Osteoblast (primary cell): ENCODE results near the gene CDC7. TPM values are rescaled to one million over a fixed set of nuclear protein-coding genes. Genes with fewer than 3 reads are reported as not detected.
A peak's percentile ranks its signal among the peaks of the same experiment; 100 is the strongest.

ENCODE experiments used
- DNase-seq: peaks from one replicate; pipeline ENCODE4 v3.0.0; 2011; ENCODE audit warnings: low spot score, mixed read lengths; ENCODE audit not compliant: insufficient read length; ENCODE audit errors: missing footprints
- H2AFZ ChIP-seq: 2 replicates; pipeline ENCODE4 v1.6.0; 2011; ENCODE audit warnings: mild to moderate bottlenecking, low read length
- H3K27ac ChIP-seq: 2 replicates; pipeline ENCODE4 v1.5.1; 2011; ENCODE audit warnings: mild to moderate bottlenecking, low read depth, low read length, moderate library complexity
- H3K27me3 ChIP-seq: 2 replicates; pipeline ENCODE4 v1.6.0; 2012; ENCODE audit warnings: mild to moderate bottlenecking, control low read depth, inconsistent platforms, low read length, moderate library complexity; ENCODE audit not compliant: insufficient read depth
- H3K36me3 ChIP-seq: 2 replicates; pipeline ENCODE4 v1.5.1; 2011; ENCODE audit warnings: mild to moderate bottlenecking, low read length, control low read depth, moderate library complexity; ENCODE audit not compliant: insufficient read depth
- H3K4me1 ChIP-seq: 2 replicates; pipeline ENCODE4 v1.5.1; 2011; ENCODE audit warnings: mild to moderate bottlenecking, low read length, control low read depth, moderate library complexity; ENCODE audit not compliant: insufficient read depth
- H3K4me2 ChIP-seq: 2 replicates; pipeline ENCODE4 v1.6.0; 2011; ENCODE audit warnings: mild to moderate bottlenecking, low read length; ENCODE audit not compliant: insufficient read depth
- H3K4me3 ChIP-seq: fragments of 200-600 bp; sonication (generic); 3 replicates; pipeline ENCODE4 v1.5.1; 2012; ENCODE audit warnings: mild to moderate bottlenecking, low read length, inconsistent platforms; ENCODE audit not compliant: insufficient read depth
- H3K79me2 ChIP-seq: 2 replicates; pipeline ENCODE4 v1.6.0; 2012; ENCODE audit warnings: mild to moderate bottlenecking, low read length, control low read depth, inconsistent platforms; ENCODE audit not compliant: insufficient read depth
- H3K9me3 ChIP-seq: 2 replicates; pipeline ENCODE4 v1.5.1; 2011; ENCODE audit warnings: low read depth, low read length, control low read depth
- H4K20me1 ChIP-seq: 2 replicates; pipeline ENCODE4 v1.6.0; 2012; ENCODE audit warnings: mild to moderate bottlenecking, low read length, control low read depth; ENCODE audit not compliant: insufficient read depth
- CTCF ChIP-seq: IDR thresholded peaks from 2 replicates; pipeline ENCODE4 v1.5.1; 2011; ENCODE audit warnings: mild to moderate bottlenecking, low read depth, low read length, moderate library complexity; ENCODE audit errors: extremely low read depth
- total RNA-seq: library from RNA; depleted of rRNA; stranded (reverse); fragments of >200 nt; gene quantifications from 2 replicates; pipeline ENCODE4 v1.2.3, GENCODE V29; 2012

Gene CDC7
- total RNA-seq, 1 donor, result 3.3 TPM

- no peaks in the 10 kb centered on the region for H4K20me1 ChIP-seq
- H3K9me3 ChIP-seq, result no peaks in the 10 kb centered on the region
- H3K79me2 ChIP-seq, result no peaks in the 10 kb centered on the region
- TF ChIP-seq CTCF, result no peak
- H3K4me1 ChIP-seq, result peaks cover 14% of the 10 kb centered on the region
- H3K4me3 ChIP-seq, result no peak overlapping the region
- no peaks in the 10 kb centered on the region for H3K27me3 ChIP-seq
- no peaks in the 10 kb centered on the region for H3K36me3 ChIP-seq
- H3K4me2 ChIP-seq, result no peak overlapping the region
- no peak overlapping the region for H2AFZ ChIP-seq
- no peak for DNase-seq
- no peak overlapping the region for H3K27ac ChIP-seq
Measured at GRCh38 chr1:91549041-91549735, 48.5 kb downstream of the CDC7 start.

- no peak overlapping the region for H3K4me2 ChIP-seq
- H3K79me2 ChIP-seq, result no peaks in the 10 kb centered on the region
- TF ChIP-seq CTCF, result no peak
- H3K27ac ChIP-seq, result no peak overlapping the region
- no peaks in the 10 kb centered on the region for H3K27me3 ChIP-seq
- H2AFZ ChIP-seq, result no peak overlapping the region
- no peak for DNase-seq
- H3K36me3 ChIP-seq, result no peaks in the 10 kb centered on the region
- H3K4me1 ChIP-seq, result peaks cover 25% of the 10 kb centered on the region
- no peaks in the 10 kb centered on the region for H3K9me3 ChIP-seq
- H4K20me1 ChIP-seq, result no peaks in the 10 kb centered on the region
- H3K4me3 ChIP-seq, result no peak overlapping the region
Measured at GRCh38 chr1:91550961-91551360, 50.3 kb downstream of the CDC7 start.

GRCh38 chr1:91552091-91552490 lies 51.4 kb downstream of the CDC7 start:
- H3K36me3 ChIP-seq, result no peaks in the 10 kb centered on the region
- no peak for TF ChIP-seq CTCF
- H3K27ac ChIP-seq, result peak overlapping the region; percentile 29
- peak; percentile 53 for DNase-seq
- no peak overlapping the region for H3K4me2 ChIP-seq
- no peaks in the 10 kb centered on the region for H4K20me1 ChIP-seq
- no peak overlapping the region for H3K4me3 ChIP-seq
- H3K27me3 ChIP-seq, result no peaks in the 10 kb centered on the region
- H3K9me3 ChIP-seq, result no peaks in the 10 kb centered on the region
- H3K4me1 ChIP-seq, result peaks cover 37% of the 10 kb centered on the region
- no peaks in the 10 kb centered on the region for H3K79me2 ChIP-seq
- peak overlapping the region; percentile 20 for H2AFZ ChIP-seq

GRCh38 chr1:91552596-91552995 lies 51.9 kb downstream of the CDC7 start:
- H4K20me1 ChIP-seq, result no peaks in the 10 kb centered on the region
- H3K27me3 ChIP-seq, result no peaks in the 10 kb centered on the region
- peaks cover 38% of the 10 kb centered on the region for H3K4me1 ChIP-seq
- H3K36me3 ChIP-seq, result no peaks in the 10 kb centered on the region
- no peaks in the 10 kb centered on the region for H3K9me3 ChIP-seq
- no peak for DNase-seq
- H3K4me3 ChIP-seq, result no peak overlapping the region
- peak overlapping the region; percentile 29 for H3K27ac ChIP-seq
- no peak overlapping the region for H2AFZ ChIP-seq
- no peak overlapping the region for H3K4me2 ChIP-seq
- no peaks in the 10 kb centered on the region for H3K79me2 ChIP-seq
- TF ChIP-seq CTCF, result no peak
